Fibroblast of skin of right biceps (primary cell): ENCODE data around the gene KATNAL1.
"Not testable (repeated sequence)": the region's sequence is repeated elsewhere in the genome, so short reads cannot be mapped to it uniquely, and the experiment has no call there.

ENCODE experiments used
- DNase-seq: peaks from one replicate; pipeline ENCODE4 v3.0.0-alpha.2; 2013

KATNAL1 gene

GRCh38 chr13:30204564-30204963, 102.8 kb downstream of the KATNAL1 start:
- no peak for DNase-seq

DNA sequence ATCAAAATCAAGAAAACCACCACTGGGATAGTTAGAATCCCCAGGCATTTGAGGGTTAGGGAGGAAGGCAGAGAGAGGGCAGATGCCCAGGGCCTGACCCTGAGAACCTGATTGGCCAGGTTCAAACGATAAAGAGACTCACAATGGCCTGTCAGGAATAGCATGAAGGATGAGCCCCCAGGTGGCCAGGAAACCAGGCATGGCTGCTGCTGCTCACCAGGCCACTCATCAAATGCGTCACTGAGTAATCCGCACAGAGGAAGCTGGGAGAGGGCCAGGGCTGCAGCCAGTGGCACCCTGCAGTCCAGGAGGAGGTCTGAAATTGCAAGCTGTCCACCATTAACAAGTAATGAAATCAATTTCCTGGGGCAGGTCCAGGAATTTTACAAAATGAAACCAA, 111.3 kb downstream of the KATNAL1 start:
- DNase-seq: peak; percentile 22

- peak; percentile 10 for DNase-seq
Observed at GRCh38 chr13:30194906-30195305, 112.4 kb downstream of the KATNAL1 start.

- no peak for DNase-seq
Observed at GRCh38 chr13:30193279-30194234, 113.8 kb downstream of the KATNAL1 start.

GRCh38 chr13:30192320-30193093, 114.8 kb downstream of the KATNAL1 start:
- DNase-seq: no peak

DNA sequence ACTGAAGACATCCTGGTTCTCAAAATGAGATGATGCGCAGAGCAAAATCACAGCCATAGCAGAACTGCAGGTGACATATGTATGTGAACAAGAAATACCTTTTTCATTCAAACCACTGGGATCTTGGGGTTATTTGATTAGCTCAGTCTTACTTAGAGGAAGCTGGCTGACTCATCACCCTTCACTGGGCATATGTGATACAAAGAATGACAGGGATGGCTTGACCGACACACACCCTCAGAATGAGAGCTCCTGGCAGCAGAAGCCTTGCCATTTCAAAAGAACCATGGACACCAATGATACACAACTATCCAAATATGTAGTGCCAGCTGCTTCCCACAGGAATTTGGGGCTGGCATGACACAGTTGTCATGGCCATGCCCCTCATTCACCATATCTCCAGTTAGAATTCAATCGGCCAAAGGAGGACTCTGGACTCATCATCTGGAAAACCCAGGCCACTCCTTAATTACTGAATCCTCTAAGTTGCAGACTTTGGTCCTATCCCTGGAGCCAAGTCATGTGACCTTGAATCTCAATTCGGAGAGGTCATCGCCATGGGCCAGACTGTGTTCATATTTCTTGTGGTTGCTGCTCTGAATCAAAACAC, 115.8 kb downstream of the KATNAL1 start:
- DNase-seq: peak; percentile 22

- no peak for DNase-seq
Observed at GRCh38 chr13:30186634-30187415, 120.5 kb downstream of the KATNAL1 start.

GRCh38 chr13:30181888-30182651, 125.3 kb downstream of the KATNAL1 start:
- no peak for DNase-seq

- DNase-seq: no peak
Observed at GRCh38 chr13:30179597-30180276, 127.6 kb downstream of the KATNAL1 start.

GRCh38 chr13:30178976-30179375, 128.4 kb downstream of the KATNAL1 start:
- DNase-seq: no peak

GRCh38 chr13:30175166-30175565, 132.2 kb downstream of the KATNAL1 start:
- DNase-seq: no peak

DNA sequence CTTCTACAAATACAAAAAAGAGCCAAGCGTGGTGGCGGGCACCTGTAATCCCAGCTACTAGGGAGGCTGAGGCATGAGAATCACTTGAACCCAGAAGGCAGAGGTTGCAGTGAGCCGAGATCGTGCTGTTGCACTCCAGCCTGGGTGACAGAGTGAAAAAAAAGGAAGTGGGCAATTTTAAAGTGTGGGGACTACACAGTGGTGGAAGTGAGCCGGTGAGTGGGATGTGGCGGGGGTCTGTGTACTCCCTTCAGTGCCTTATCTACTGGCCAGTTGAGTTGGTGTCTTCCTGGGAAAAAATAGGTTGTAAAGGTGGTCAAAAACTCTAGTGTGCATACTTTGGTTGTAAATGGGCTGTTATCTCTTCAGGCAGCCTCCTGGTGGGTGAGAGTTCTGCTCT, 133.1 kb downstream of the KATNAL1 start:
- not testable (repeated sequence) for DNase-seq

DNA sequence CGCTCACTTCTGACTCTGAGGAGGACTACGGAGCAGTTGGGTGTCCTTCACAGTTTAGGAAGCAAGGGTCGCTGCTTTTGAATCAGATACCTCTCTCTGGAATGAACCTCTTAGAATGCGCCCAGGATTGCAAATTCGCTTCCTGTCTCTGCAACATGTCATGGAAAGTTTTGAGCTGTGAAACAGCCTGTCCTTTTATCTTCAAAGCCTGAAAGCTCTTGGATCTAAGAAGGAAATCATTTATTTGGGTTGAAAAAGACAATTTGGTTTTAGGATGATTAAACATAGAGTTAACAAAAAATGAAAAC, 134.1 kb downstream of the KATNAL1 start:
- DNase-seq: no peak

DNA sequence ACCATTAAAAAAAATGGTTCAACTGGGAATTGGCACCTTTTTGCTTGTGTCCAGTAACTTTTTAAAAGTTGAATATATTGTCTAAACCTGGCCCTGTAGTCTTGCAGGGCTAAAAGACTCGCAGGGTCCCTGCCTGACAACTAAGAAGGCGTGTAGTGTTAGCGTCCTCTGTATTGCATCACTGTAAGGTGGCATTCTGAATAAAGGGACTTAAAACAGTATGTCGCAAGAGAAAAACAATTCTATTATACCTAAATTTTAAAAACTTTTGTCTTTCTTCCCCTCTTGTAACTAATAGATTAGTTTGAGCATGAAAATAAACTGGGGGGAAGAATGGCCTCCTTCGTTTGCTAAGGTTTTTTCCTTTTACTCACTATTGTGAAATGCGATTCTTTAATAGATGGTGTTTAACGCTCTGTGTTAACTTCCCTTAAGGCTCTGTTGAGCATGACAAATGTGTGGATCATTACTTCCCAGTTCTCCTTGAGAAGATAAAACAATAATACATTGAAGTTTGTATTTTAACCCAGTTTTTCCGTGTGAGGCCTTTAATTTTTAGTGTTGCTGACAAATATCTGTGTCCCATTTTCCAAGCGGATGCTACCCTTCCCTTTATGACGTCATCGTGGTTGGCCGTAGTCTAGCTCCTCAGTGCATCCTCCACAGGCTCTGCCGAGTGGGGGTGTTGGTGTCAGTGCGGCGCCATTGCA, 134.6 kb downstream of the KATNAL1 start:
- peak; percentile 73 for DNase-seq

DNA sequence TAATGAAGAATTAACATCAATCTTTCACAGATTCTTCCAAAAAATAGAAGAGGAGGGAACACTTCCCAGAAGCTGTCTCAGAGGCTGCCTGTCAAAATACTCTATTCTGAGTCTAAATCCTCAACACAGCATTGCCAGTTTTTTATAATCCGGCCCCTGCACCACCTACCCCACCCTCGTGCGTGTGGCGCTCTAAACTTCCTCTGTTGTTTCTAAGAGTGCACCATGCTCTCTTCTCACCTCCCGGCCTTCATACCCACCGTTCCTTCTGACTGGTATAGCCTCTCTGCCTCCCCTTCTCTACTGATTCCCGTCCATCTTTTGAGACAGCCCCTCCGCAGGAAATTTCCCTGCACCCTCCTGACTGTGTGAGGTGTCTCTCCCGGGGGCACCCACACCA, 136.8 kb downstream of the KATNAL1 start:
- no peak for DNase-seq

DNA sequence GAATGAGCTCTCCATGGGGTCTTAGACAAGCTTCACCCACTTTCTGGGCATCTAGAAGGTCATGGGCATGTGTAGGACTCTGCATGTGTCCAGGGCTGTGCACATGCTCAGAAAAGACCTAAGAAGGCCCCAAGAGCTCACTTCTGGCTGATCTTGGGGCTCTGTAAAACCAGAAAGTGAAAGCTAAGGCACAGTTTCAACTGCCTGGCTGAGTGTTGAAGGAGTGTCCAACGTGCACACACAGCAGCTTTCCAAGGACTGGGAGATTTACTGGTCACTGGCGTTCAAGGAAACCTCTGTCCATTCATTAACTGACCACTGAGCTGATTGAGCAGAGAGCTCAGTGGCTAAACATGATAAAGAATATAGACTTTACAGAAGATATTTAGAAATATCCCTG, 137.9 kb downstream of the KATNAL1 start:
- DNase-seq: no peak

- no peak for DNase-seq
Observed at GRCh38 chr13:30165796-30166195, 141.6 kb downstream of the KATNAL1 start.

GRCh38 chr13:30165071-30165470, 142.3 kb downstream of the KATNAL1 start:
- DNase-seq: no peak

- no peak for DNase-seq
Observed at GRCh38 chr13:30164146-30164545, 143.2 kb downstream of the KATNAL1 start.

- DNase-seq: no peak
Observed at GRCh38 chr13:30163441-30163840, 143.9 kb downstream of the KATNAL1 start.

DNA sequence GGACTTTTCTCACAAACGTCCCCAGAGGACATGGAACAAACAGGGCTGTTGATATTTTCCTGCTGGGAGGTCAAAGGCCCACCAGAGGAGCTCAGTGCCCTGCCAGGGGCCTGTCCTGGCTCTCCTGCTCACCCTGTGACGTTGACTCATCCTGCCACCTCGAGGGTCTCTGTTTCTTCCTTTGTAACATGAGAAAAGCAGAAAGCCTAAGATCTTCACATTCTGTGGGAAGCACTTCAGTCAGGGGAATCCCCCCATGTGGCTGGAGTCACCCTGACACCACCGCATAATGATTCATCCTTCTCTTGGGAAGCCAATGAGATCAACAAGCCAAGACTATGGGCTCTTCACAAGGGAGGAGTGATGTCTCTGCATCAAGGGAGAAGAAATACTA, 147.9 kb downstream of the KATNAL1 start:
- DNase-seq: peak; percentile 87
